Keratinocyte (primary cell): ENCODE measurements around the gene SEMA4D. TPM values are rescaled to one million over a fixed set of nuclear protein-coding genes. Genes with fewer than 3 reads are reported as not detected.

Experiments used
- DNase-seq: peaks from one replicate; pipeline ENCODE4 v3.0.0-alpha.2; 2011; ENCODE audit warnings: low read depth, missing footprints, low spot score
- FAIRE-seq: peaks from 2 replicates; lab custom pipeline; 2011; peaks lifted over from hg19 to GRCh38; lab: Jason Lieb, UNC
- H2AFZ ChIP-seq: 2 replicates; pipeline ENCODE4 v1.6.0; 2012; ENCODE audit warnings: low read length, control low read depth, inconsistent platforms; ENCODE audit not compliant: control insufficient read depth
- H3K27ac ChIP-seq: 2 replicates; pipeline ENCODE4 v1.5.1; 2011; ENCODE audit warnings: low read length; ENCODE audit not compliant: control insufficient read depth, insufficient read depth
- H3K27me3 ChIP-seq: 3 replicates; pipeline ENCODE4 v1.6.0; 2011; ENCODE audit warnings: low read length; ENCODE audit not compliant: control insufficient read depth, insufficient read depth; ENCODE audit errors: extremely low read depth
- H3K36me3 ChIP-seq, 2 experiments: 2 replicates in 1 of 2; 3 replicates in 1 of 2; pipeline ENCODE4 v1.5.1; 2011; ENCODE audit warnings: low read length in 2 of 2, mild to moderate bottlenecking in 1 of 2; ENCODE audit not compliant: control insufficient read depth in 2 of 2, insufficient read depth in 2 of 2; ENCODE audit errors: extremely low read depth in 1 of 2
- H3K4me1 ChIP-seq: 3 replicates; pipeline ENCODE4 v1.5.1; 2011; ENCODE audit warnings: low read length; ENCODE audit not compliant: control insufficient read depth, insufficient read depth; ENCODE audit errors: extremely low read depth
- H3K4me2 ChIP-seq: 3 replicates; pipeline ENCODE4 v1.6.0; 2011; ENCODE audit warnings: low read depth, low read length; ENCODE audit not compliant: control insufficient read depth, insufficient read depth; ENCODE audit errors: extremely low read depth
- H3K4me3 ChIP-seq, 3 experiments: fragments of 200-600 bp in 1 of 3; sonication (generic) in 1 of 3; 2 replicates in 2 of 3; 3 replicates in 1 of 3; pipeline ENCODE4 v1.5.1; 2011 to 2016; ENCODE audit warnings: low read length in 3 of 3, mild to moderate bottlenecking in 3 of 3, control low read depth in 2 of 3, inconsistent platforms in 1 of 3, low read depth in 1 of 3, mixed read lengths in 1 of 3, mixed run types in 1 of 3, moderate library complexity in 1 of 3; ENCODE audit not compliant: control insufficient read depth in 2 of 3, insufficient read depth in 2 of 3; ENCODE audit errors: extremely low read depth in 1 of 3
- H3K79me2 ChIP-seq: 2 replicates; pipeline ENCODE4 v1.6.0; 2012; ENCODE audit warnings: low read length; ENCODE audit not compliant: control insufficient read depth, insufficient read depth
- H3K9ac ChIP-seq: 3 replicates; pipeline ENCODE4 v1.6.0; 2011; ENCODE audit warnings: low read length; ENCODE audit not compliant: control insufficient read depth, insufficient read depth; ENCODE audit errors: extremely low read depth
- H3K9me1 ChIP-seq: 3 replicates; pipeline ENCODE4 v1.6.0; 2011; ENCODE audit warnings: low read length; ENCODE audit not compliant: control insufficient read depth, insufficient read depth; ENCODE audit errors: extremely low read depth
- H3K9me3 ChIP-seq: 2 replicates; pipeline ENCODE4 v1.5.1; 2012; ENCODE audit warnings: low read depth, low read length; ENCODE audit not compliant: control insufficient read depth
- H4K20me1 ChIP-seq: 3 replicates; pipeline ENCODE4 v1.6.0; 2011; ENCODE audit warnings: low read length; ENCODE audit not compliant: control insufficient read depth, insufficient read depth; ENCODE audit errors: extremely low read depth
- EZH2 ChIP-seq: IDR thresholded peaks from one replicate; pipeline ENCODE4 v1.6.1; 2012; ENCODE audit warnings: inconsistent platforms, mild to moderate bottlenecking, low read length, moderate library complexity
- dilution Hi-C: fragments of 300-500 bp; cut with MboI; formaldehyde crosslinking; loops from one replicate; pipeline ENCODE4 v1.7.0; 2020; ENCODE audit warnings: low sequenced_read_pairs; ENCODE audit not compliant: extremely low pct_ligation_motif_present
- polyA plus RNA-seq, 5 experiments: library from polyadenylated mRNA; depleted of rRNA in 3 of 5; stranded (reverse) in 3 of 5; stranded (forward) in 1 of 5; unstranded in 1 of 5; fragments of >200 nt; gene quantifications; 1 replicate in 1 of 5; 2 replicates in 3 of 5; 3 replicates in 1 of 5; pipeline versions ENCODE4 v1.2.1 to v1.2.3, GENCODE V29; 2011 to 2012; ENCODE audit warnings: missing spikeins in 2 of 5, low read depth in 1 of 5, low replicate concordance in 1 of 5
- TF ChIP-seq, protein P1 (sequence below), 3 experiments: IDR thresholded peaks in 1 of 3; conservative IDR thresholded peaks in 1 of 3; optimal IDR thresholded peaks in 1 of 3; 2 replicates in 2 of 3; 3 replicates in 1 of 3; pipeline versions ENCODE3 to v1.5.1; 2011; ENCODE audit warnings: low read length in 3 of 3, mild to moderate bottlenecking in 3 of 3, moderate library complexity in 2 of 3, control low read depth in 1 of 3, inconsistent platforms in 1 of 3; ENCODE audit not compliant: insufficient read depth in 2 of 3; ENCODE audit errors: extremely low read depth in 1 of 3

The SEMA4D gene
- polyA plus RNA-seq, 1 donor (not counting 4 experiments of a cell fraction or from before 2014, with no cell fraction given), result 0.43 TPM

DNA sequence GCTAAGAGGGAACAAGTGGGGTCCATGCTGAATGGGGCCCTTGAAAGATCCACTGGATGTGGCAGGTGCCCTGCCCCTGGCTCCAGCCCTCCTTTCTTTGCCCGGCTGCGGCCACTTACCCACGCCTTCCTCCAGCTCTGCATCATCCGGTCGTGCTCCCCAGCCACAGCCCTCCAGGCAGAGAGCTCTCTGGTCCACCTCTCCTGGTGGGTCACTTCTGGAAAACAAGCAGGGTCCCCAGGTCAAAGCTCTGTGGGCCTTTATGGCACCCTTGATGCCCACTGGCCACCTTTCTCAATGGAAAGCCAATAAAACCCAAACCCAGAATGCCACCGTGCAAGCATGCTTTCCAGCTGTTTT is 134.6 kb downstream of the SEMA4D start:
- no peak overlapping the region for H3K27ac ChIP-seq
- no peak overlapping the region for H3K4me3 ChIP-seq
- no peak overlapping the region for H2AFZ ChIP-seq
- no peaks in the 10 kb centered on the region for H3K9me3 ChIP-seq
- H3K36me3 ChIP-seq, result peaks cover 18 to 25% of the 10 kb centered on the region in 2 experiments
- no peak for FAIRE-seq
- dilution Hi-C loops, result no loop called here
- no peaks in the 10 kb centered on the region for H3K79me2 ChIP-seq
- TF ChIP-seq EZH2, result no peak
- TF ChIP-seq, protein P1, sequence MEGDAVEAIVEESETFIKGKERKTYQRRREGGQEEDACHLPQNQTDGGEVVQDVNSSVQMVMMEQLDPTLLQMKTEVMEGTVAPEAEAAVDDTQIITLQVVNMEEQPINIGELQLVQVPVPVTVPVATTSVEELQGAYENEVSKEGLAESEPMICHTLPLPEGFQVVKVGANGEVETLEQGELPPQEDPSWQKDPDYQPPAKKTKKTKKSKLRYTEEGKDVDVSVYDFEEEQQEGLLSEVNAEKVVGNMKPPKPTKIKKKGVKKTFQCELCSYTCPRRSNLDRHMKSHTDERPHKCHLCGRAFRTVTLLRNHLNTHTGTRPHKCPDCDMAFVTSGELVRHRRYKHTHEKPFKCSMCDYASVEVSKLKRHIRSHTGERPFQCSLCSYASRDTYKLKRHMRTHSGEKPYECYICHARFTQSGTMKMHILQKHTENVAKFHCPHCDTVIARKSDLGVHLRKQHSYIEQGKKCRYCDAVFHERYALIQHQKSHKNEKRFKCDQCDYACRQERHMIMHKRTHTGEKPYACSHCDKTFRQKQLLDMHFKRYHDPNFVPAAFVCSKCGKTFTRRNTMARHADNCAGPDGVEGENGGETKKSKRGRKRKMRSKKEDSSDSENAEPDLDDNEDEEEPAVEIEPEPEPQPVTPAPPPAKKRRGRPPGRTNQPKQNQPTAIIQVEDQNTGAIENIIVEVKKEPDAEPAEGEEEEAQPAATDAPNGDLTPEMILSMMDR (optimal IDR thresholded peaks at IDR 0.05 in 1 of 3, IDR thresholded peaks at IDR 0.05 in 1 of 3, conservative IDR thresholded peaks at IDR 0.05 in 1 of 3; ENCODE audit: extremely low read depth in 1 of 3, insufficient read depth in 2 of 3, low read length in 3 of 3), result no peak
- H3K9me1 ChIP-seq, result no peaks in the 10 kb centered on the region
- H3K9ac ChIP-seq, result no peak overlapping the region
- no peaks in the 10 kb centered on the region for H3K27me3 ChIP-seq
- no peak overlapping the region for H3K4me2 ChIP-seq
- no peaks in the 10 kb centered on the region for H4K20me1 ChIP-seq
- no peaks in the 10 kb centered on the region for H3K4me1 ChIP-seq
- no peak for DNase-seq

- no peak for TF ChIP-seq EZH2
- TF ChIP-seq, protein P1 (optimal IDR thresholded peaks at IDR 0.05 in 1 of 3, IDR thresholded peaks at IDR 0.05 in 1 of 3, conservative IDR thresholded peaks at IDR 0.05 in 1 of 3; ENCODE audit: extremely low read depth in 1 of 3, insufficient read depth in 2 of 3, low read length in 3 of 3), result no peak
- H3K9me1 ChIP-seq, result no peaks in the 10 kb centered on the region
- H3K27ac ChIP-seq, result no peak overlapping the region
- dilution Hi-C loops, result no loop called here
- peaks cover 20 to 28% of the 10 kb centered on the region in 2 experiments for H3K36me3 ChIP-seq
- no peak overlapping the region for H3K4me2 ChIP-seq
- H2AFZ ChIP-seq, result no peak overlapping the region
- no peak overlapping the region for H3K9ac ChIP-seq
- no peak overlapping the region for H3K4me3 ChIP-seq
- H3K79me2 ChIP-seq, result no peaks in the 10 kb centered on the region
- no peak for FAIRE-seq
- no peak for DNase-seq
- H4K20me1 ChIP-seq, result no peaks in the 10 kb centered on the region
- no peaks in the 10 kb centered on the region for H3K27me3 ChIP-seq
- no peaks in the 10 kb centered on the region for H3K9me3 ChIP-seq
- no peaks in the 10 kb centered on the region for H3K4me1 ChIP-seq
These were observed 135.1 kb downstream of the SEMA4D start for GRCh38 chr9:89362647-89363310.
